ENCODE measurements around the gene PSMB3.

- TF ChIP-seq REST (IDR thresholded peaks at IDR 0.05; ENCODE audit: low read depth, low read length) (no peak), RFX5 (IDR thresholded peaks at IDR 0.05; ENCODE audit: low read length) (no peak), RXRA (IDR thresholded peaks at IDR 0.05; ENCODE audit: borderline replicate concordance, low read depth) (no peak), TAF1 (IDR thresholded peaks at IDR 0.05; ENCODE audit: borderline replicate concordance, low read depth, low read length) (no peak), CTCF (IDR thresholded peaks at IDR 0.05) (no peak), EP300 (IDR thresholded peaks at IDR 0.05; ENCODE audit: borderline replicate concordance in 1 of 2, low read depth in 1 of 2, low read length in 1 of 2) (no peak), EZH2phosphoT487 (IDR thresholded peaks at IDR 0.05; ENCODE audit: borderline replicate concordance, low read depth) (no peak), RAD21 (IDR thresholded peaks at IDR 0.05; ENCODE audit: low read length) (no peak)
Measured at GRCh38 chr17:38739305-38739704, 13.2 kb upstream of the PSMB3 start.

Data from SK-N-SH (cell line).